NCI-H1048 (cell line): Measurements from ENCODE around the gene NUF2.

Source experiments
- DNase-seq: peaks from one replicate; lab custom pipeline; 2025; lab: John Stamatoyannopoulos, UW

Gene NUF2

DNA sequence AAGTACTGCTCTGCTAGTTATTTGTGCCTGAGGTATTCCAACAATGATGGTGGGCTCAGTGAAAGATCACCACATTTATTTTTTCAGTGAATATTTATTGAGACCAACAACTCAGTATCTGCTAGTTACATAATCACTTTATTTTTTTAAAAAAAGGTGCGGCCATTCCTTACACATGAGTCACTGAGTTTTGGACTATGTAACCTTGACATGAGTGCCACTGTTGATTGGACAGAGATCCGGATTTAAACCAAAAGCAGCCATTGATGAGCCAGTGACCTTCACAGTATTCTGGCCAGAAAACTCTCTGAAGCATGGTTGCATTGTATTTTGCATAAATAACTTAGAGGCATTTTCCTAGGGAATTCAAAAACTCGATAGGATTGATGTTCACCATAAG, 79.5 kb downstream of the NUF2 start:
- DNase-seq: no peak
